Hypothalamus (tissue), 51 donors: ENCODE results near the gene PHLPP1.

ENCODE experiments used
- DNase-seq, 51 donors: peaks; one replicate each; lab custom pipeline; 2025; lab: John Stamatoyannopoulos, UW

The PHLPP1 gene

GRCh38 chr18:62973689-62974088 is 258.3 kb downstream of the PHLPP1 start:
- no peak for DNase-seq

- DNase-seq, result peak in 1 of 51 donors; percentile 47
Measured at GRCh38 chr18:62974388-62974787, 259.0 kb downstream of the PHLPP1 start.

DNA sequence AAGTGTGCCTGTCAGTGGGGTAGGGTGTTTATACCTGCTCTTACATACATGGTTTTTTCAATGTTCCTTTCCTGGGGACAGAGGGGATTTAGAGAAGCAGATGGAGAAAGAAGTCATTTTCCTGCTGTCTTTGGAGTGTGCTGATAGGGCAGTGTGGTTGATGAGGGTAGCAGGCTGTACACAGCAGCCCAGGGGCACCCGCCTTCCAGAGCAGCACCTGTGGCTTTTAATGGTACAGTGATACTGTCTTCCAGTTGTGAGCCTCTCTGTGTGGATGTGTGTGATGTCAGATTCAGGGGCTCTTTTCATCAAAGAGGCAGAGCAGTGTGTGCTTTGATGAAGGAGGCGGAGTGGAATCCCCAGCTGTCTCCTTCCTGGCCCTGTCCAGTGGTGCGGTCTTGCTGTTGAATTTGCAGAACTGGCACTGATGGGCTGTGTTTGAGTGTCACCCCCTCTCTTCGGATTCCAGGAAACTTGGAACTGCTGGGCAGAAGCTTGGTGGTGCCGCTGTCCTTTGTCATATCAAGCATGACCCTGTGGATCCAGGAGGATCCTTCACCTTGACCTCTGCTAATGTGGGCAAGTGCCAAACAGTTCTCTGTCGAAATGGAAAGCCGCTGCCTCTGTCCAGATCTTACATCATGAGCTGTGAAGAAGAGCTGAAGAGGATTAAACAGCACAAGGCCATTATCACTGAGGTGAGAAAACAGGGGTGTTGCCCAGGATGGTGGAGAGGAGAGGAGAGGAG is 259.8 kb downstream of the PHLPP1 start:
- peak in 4 of 51 donors; percentile 18 to 44 (median 36) for DNase-seq

DNA sequence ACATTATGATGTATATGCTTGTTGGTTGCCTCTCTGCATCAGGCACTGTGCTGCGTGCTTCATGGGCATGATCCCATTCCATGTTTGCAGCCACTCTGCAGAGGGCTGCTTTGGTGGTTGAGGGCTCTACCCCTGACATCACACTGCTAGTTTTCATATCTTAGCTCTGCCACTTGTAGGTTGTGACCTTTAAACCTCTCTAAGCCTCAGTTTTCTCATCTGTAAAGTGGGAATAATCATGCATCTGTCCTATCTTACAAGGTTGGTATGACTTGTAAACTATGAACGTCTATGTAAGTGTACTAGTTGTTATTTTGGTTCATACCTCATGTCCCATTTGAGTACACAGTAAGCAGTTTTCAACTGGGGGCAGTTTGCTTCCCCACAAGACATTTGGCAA is 260.4 kb downstream of the PHLPP1 start:
- no peak for DNase-seq

DNA sequence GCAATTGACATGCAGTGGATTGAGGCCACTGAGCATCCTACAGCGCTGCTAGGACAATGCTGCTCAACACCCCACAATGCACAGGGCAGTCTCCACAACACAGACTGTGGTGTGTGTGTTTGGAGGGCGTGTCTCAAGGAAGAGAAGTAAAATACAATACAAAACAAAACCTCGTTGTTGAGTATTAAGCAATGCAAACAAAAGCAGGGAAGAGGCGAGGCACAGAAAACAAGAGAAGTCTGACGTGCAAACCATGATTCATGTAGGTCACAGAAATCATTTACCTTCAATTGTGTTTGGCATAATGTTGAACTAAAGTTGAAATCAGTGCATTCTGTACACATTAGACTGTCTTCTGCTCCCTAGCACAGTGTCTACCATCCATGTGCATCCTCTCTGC is 260.9 kb downstream of the PHLPP1 start:
- DNase-seq, result peak in 1 of 51 donors; percentile 30

DNA sequence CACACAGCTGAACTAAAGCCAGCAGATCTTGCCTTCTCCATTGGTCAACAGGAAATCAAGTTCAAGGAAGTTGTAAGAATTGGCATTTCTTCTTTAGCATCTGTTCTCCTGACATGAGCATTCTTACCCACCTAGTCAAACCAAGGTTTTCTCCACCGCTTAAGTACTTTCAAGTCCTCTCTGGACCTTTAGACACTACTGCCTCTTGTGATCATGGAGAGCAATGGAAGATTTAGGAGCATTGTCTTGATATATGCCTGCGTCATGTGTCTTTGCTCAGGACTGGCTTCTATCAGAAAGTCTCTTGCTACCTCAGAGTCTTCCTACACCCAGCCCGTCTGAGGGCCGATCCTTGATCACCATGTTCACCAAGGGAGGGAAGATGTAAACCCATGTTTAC is 262.2 kb downstream of the PHLPP1 start:
- no peak for DNase-seq

GRCh38 chr18:62978251-62979049 is 263.1 kb downstream of the PHLPP1 start:
- peak in 2 of 51 donors; percentile 6 to 43 for DNase-seq

- DNase-seq, result peak in 42 of 51 donors; percentile 12 to 81 (median 60)
Measured at GRCh38 chr18:62979176-62979575, 263.8 kb downstream of the PHLPP1 start.

- peak in 3 of 51 donors; percentile 27 to 45 (median 33) for DNase-seq
Measured at GRCh38 chr18:62979900-62980299, 264.6 kb downstream of the PHLPP1 start.

GRCh38 chr18:62981566-62981965 is 266.2 kb downstream of the PHLPP1 start:
- no peak for DNase-seq

- peak in 40 of 51 donors; percentile 12 to 83 (median 49) for DNase-seq
Measured at GRCh38 chr18:62982600-62983251, 267.4 kb downstream of the PHLPP1 start.

DNA sequence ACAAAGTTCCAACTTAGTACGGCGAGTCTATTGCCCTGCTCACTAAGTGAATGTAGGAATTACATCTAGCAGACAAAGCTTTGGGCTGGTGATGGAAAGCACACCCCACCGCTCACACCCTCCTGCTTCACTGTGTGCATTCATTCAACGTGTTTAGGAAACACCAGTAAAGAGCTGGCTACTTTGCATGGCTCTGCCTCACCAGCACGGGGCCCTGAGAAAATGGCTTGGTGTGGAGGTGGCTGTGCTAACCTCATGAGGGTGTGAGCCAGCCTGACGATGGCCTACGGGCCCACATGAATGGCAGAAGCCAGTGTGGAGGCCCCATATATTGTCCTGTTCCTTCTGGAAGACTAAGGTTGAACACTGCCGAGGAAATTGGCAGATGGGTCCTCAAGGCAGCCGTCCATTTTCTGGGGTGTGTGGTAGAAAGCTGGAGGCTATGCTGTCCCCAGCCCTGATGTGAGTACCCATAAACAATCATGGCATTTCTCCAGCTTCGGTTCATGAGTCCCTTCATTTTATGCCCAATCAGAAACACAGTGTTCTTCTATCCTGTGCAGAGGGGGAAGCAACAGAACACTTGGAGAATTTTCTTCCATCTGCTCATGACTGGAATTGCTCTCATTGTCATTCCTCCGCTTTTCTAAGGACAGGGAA is 269.4 kb downstream of the PHLPP1 start:
- DNase-seq, result peak in 1 of 51 donors; percentile 9

- DNase-seq, result peak in 1 of 51 donors; percentile 6
Measured at GRCh38 chr18:62986490-62986889, 271.1 kb downstream of the PHLPP1 start.

DNA sequence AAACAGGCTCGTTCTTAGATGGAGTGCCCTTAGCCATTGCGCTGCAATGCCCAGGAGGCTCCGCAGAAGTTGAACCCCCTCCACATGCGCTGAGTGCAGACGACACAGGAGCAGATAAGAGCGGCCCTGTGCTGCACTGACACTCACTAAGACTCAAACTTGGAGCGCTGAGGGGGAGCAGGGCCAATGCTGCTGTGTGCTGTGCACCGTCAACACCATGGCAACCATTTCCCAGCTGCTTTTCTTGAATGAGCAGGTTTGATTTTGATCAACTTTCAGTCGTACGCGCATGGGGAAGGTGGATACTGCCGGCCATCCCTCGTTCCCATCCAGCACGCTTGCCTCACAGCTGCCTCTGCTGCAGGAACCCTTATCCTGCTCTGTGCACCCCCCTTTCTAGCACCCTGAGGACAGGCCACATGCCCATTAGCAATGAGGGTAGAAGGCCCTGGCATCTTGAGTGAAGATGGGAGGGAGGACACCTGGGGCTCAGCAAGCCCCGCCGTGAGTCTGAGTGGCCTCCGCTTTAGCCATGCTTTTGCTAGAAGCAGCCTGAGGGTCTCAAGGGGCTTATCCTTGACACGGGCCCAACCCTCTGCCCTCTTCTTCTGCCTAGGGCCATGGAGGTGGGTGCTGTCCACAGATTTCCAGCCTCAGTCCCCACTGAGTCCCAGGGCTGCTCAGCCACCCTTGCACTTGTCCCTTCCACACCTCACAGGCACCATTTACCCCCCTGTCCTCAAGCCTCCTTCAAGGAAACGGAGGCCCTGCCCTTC is 271.9 kb downstream of the PHLPP1 start:
- no peak for DNase-seq

GRCh38 chr18:62987859-62988258 is 272.5 kb downstream of the PHLPP1 start:
- no peak for DNase-seq

GRCh38 chr18:62988471-62988870 is 273.1 kb downstream of the PHLPP1 start:
- no peak for DNase-seq

GRCh38 chr18:62989195-62989594 is 273.9 kb downstream of the PHLPP1 start:
- DNase-seq, result no peak

DNA sequence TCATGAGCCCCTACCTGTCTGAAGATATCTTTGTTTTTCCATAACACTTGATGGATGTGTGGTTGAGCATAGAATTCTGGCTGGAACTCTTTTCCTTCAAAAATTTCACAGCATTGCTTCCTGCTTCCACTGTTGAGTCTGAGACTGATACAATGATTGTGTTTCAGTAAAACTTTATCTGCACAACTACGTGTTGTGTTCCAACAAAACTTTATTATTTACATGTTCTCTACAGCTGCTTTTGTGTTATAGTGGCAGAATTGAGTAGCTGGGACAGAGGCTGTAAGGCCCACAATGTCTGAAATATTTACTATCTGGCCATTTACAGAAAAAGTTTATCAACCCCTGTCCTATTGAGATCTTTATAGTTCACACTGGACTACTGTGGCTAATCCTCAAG is 275.3 kb downstream of the PHLPP1 start:
- no peak for DNase-seq

DNA sequence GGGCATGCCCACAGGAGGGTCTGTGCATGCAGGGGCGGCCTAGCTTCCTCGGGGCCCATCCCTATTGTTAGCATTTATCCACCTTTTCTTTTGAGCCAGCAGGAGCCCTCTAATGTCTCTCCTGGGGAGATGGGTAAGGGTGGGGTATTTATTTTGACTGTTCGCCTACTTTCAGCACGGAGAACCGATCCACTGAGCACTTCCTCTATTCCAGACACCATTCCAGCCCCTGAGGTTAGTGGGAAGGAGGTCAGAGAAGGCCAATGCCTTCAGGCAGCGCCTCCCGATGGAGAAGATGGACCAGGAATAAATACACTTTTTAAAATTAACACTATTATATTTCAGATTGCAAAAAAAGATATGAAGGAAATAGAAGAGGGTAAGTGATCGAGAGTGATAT is 276.0 kb downstream of the PHLPP1 start:
- DNase-seq, result no peak

- DNase-seq, result no peak
Measured at GRCh38 chr18:62991959-62992358, 276.6 kb downstream of the PHLPP1 start.
